Neural cell (in vitro differentiated cells): Measurements from ENCODE around the gene PPP2R1A. TPM values are rescaled to one million over a fixed set of nuclear protein-coding genes. Genes with fewer than 3 reads are reported as not detected.

Experiments used
- H2AFZ ChIP-seq: fragments of 200-600, 300-800 bp; sonication (generic), shearing (Covaris generic); 2 replicates; pipeline ENCODE4 v1.6.0; 2014; ENCODE audit warnings: low read depth, mild to moderate bottlenecking, antibody characterized with exemption, low read length, moderate library complexity
- H3F3A ChIP-seq: fragments of 200-600 bp; shearing (Covaris generic); 2 replicates; pipeline ENCODE4 v1.6.1; 2016; ENCODE audit warnings: mild to moderate bottlenecking, moderate library complexity, mixed read lengths, antibody characterized with exemption, low read length; ENCODE audit not compliant: insufficient read depth, poor library complexity, severe bottlenecking
- H3K27ac ChIP-seq: fragments of 200-600, 300-800 bp; sonication (generic), shearing (Covaris generic); 2 replicates; pipeline ENCODE4 v1.5.1; 2014; ENCODE audit warnings: mild to moderate bottlenecking, low read length, moderate library complexity
- H3K27me3 ChIP-seq: fragments of 300-800, 200-600 bp; sonication (generic), shearing (Covaris generic); 2 replicates; pipeline ENCODE4 v1.6.0; 2014; ENCODE audit warnings: mild to moderate bottlenecking, low read depth, low read length, moderate library complexity; ENCODE audit not compliant: insufficient read depth
- H3K36me3 ChIP-seq: fragments of 300-800, 200-600 bp; sonication (generic), shearing (Covaris generic); 2 replicates; pipeline ENCODE4 v1.5.1; 2014; ENCODE audit warnings: mild to moderate bottlenecking, antibody characterized with exemption, low read length, moderate library complexity; ENCODE audit not compliant: insufficient read depth
- H3K4me2 ChIP-seq: fragments of 300-800, 200-600 bp; sonication (generic), shearing (Covaris generic); 2 replicates; pipeline ENCODE4 v1.6.0; 2014; ENCODE audit warnings: mild to moderate bottlenecking, low read length
- H3K4me3 ChIP-seq: fragments of 300-800, 200-600 bp; sonication (generic), shearing (Covaris generic); 2 replicates; pipeline ENCODE4 v1.5.1; 2014; ENCODE audit warnings: mild to moderate bottlenecking, low read length, moderate library complexity
- H3K79me2 ChIP-seq: fragments of 200-600 bp; shearing (Covaris generic); replicated peaks from 2 replicates; pipeline ENCODE4 v1.6.0; 2014; ENCODE audit warnings: mild to moderate bottlenecking, low read length, moderate library complexity; ENCODE audit not compliant: insufficient read depth
- H3K9ac ChIP-seq: fragments of 300-800, 200-600 bp; sonication (generic), shearing (Covaris generic); 2 replicates; pipeline ENCODE4 v1.6.1; 2016; ENCODE audit warnings: mild to moderate bottlenecking, low read length, mixed read lengths
- H3K9me2 ChIP-seq: fragments of 200-600 bp; shearing (Covaris generic); 2 replicates; pipeline ENCODE4 v1.6.1; 2016; ENCODE audit warnings: mild to moderate bottlenecking, low read length, mixed read lengths; ENCODE audit not compliant: insufficient read depth
- H3K9me3 ChIP-seq: fragments of 200-600, 300-800 bp; sonication (generic), shearing (Covaris generic); 2 replicates; pipeline ENCODE4 v1.6.1; 2016; ENCODE audit warnings: mild to moderate bottlenecking, mixed run types, low read length, moderate library complexity, mixed read lengths
- H4K20me1 ChIP-seq: fragments of 200-600 bp; shearing (Covaris generic); 2 replicates; pipeline ENCODE4 v1.6.1; 2016; ENCODE audit warnings: mild to moderate bottlenecking, mixed run types; ENCODE audit not compliant: insufficient read depth
- EZH2 ChIP-seq: fragments of 200-600, 300-800 bp; shearing (Covaris generic), sonication (generic); IDR thresholded peaks from 2 replicates; pipeline ENCODE4 v1.6.1; 2014; ENCODE audit warnings: antibody characterized with exemption, low read length, borderline replicate concordance, mild to moderate bottlenecking; ENCODE audit not compliant: insufficient read depth, poor library complexity, severe bottlenecking
- MXI1 ChIP-seq: fragments of 450-650 bp; conservative IDR thresholded peaks from 2 replicates; pipeline ENCODE4 v1.6.1; 2014; ENCODE audit warnings: antibody characterized with exemption, mild to moderate bottlenecking; ENCODE audit not compliant: poor library complexity, severe bottlenecking
- POLR2AphosphoS5 ChIP-seq: IDR thresholded peaks from 2 replicates; pipeline ENCODE4 v1.6.1; 2012
- RAD21 ChIP-seq: fragments of 450-650 bp; conservative IDR thresholded peaks from 2 replicates; pipeline ENCODE4 v1.6.1; 2014; ENCODE audit warnings: antibody characterized with exemption, mild to moderate bottlenecking, moderate library complexity
- REST ChIP-seq: IDR thresholded peaks from 2 replicates; pipeline ENCODE4 v1.6.1; 2012; ENCODE audit warnings: borderline replicate concordance
- SMC3 ChIP-seq: fragments of 450-650 bp; conservative IDR thresholded peaks from 2 replicates; pipeline ENCODE4 v1.6.1; 2014; ENCODE audit warnings: antibody characterized with exemption, mild to moderate bottlenecking, moderate library complexity; ENCODE audit not compliant: poor library complexity
- TAF1 ChIP-seq: IDR thresholded peaks from 2 replicates; pipeline ENCODE4 v1.6.1; 2012; ENCODE audit warnings: low read depth
- polyA plus RNA-seq: library from polyadenylated mRNA; depleted of rRNA; stranded (reverse); fragments of >200 nt; gene quantifications from 2 replicates; pipeline ENCODE4 v1.2.3, GENCODE V29; 2014
- TF ChIP-seq, protein P1 (sequence below): fragments of 450-650 bp; IDR thresholded peaks from 2 replicates; pipeline ENCODE4 v1.5.1; 2014; ENCODE audit warnings: antibody characterized with exemption, mild to moderate bottlenecking, moderate library complexity; ENCODE audit not compliant: poor library complexity, severe bottlenecking

PPP2R1A gene
- polyA plus RNA-seq, 1 donor from 2014 or later, result 394 TPM

- Histone ChIP-seq H2AFZ (no peak overlapping the region), H3K27me3 (no peaks in the 10 kb centered on the region), H3K4me3 (no peak overlapping the region), H4K20me1 (no peaks in the 10 kb centered on the region), H3K9ac (no peak overlapping the region), H3K79me2 (no peaks in the 10 kb centered on the region), H3K4me2 (no peak overlapping the region), H3K36me3 (peaks cover 6% of the 10 kb centered on the region), H3F3A (no peaks in the 10 kb centered on the region), H3K9me2 (no peaks in the 10 kb centered on the region), H3K27ac (no peak overlapping the region), H3K9me3 (no peaks in the 10 kb centered on the region)
- no peak for TF ChIP-seq POLR2AphosphoS5
- TF ChIP-seq MXI1, result no peak
- TF ChIP-seq, protein P1, sequence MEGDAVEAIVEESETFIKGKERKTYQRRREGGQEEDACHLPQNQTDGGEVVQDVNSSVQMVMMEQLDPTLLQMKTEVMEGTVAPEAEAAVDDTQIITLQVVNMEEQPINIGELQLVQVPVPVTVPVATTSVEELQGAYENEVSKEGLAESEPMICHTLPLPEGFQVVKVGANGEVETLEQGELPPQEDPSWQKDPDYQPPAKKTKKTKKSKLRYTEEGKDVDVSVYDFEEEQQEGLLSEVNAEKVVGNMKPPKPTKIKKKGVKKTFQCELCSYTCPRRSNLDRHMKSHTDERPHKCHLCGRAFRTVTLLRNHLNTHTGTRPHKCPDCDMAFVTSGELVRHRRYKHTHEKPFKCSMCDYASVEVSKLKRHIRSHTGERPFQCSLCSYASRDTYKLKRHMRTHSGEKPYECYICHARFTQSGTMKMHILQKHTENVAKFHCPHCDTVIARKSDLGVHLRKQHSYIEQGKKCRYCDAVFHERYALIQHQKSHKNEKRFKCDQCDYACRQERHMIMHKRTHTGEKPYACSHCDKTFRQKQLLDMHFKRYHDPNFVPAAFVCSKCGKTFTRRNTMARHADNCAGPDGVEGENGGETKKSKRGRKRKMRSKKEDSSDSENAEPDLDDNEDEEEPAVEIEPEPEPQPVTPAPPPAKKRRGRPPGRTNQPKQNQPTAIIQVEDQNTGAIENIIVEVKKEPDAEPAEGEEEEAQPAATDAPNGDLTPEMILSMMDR, result no peak
These were observed 39.7 kb downstream of the PPP2R1A start for GRCh38 chr19:52229524-52229923.

- Histone ChIP-seq H3K36me3 (peaks cover 5% of the 10 kb centered on the region), H2AFZ (no peak overlapping the region), H3K9me3 (no peaks in the 10 kb centered on the region), H3F3A (no peaks in the 10 kb centered on the region), H3K79me2 (no peaks in the 10 kb centered on the region), H3K27ac (no peak overlapping the region), H3K9me2 (no peaks in the 10 kb centered on the region), H3K4me2 (no peak overlapping the region), H3K27me3 (no peaks in the 10 kb centered on the region), H3K9ac (no peak overlapping the region), H3K4me3 (no peak overlapping the region), H4K20me1 (no peaks in the 10 kb centered on the region)
- TF ChIP-seq EZH2 (no peak), REST (no peak), TAF1 (no peak), POLR2AphosphoS5 (no peak), SMC3 (no peak), RAD21 (no peak), MXI1 (no peak)
- TF ChIP-seq, protein P1, result no peak
These were observed 40.8 kb downstream of the PPP2R1A start for GRCh38 chr19:52230685-52231084.
